Hematopoietic multipotent progenitor cell treated with erythropoietin and hydrocortisone succinate and interleukin-3 and kit ligand, for 4 days (in vitro differentiated cells): ENCODE data around the gene KMT2D.
"Not testable (repeated sequence)": the region's sequence is repeated elsewhere in the genome, so short reads cannot be mapped to it uniquely, and the experiment has no call there.

Source experiments
- DNase-seq: peaks from one replicate; pipeline ENCODE4 v3.0.0-alpha.2; 2015

KMT2D gene

GRCh38 chr12:49086116-49086515, 25.5 kb upstream of the KMT2D start:
- DNase-seq = no peak

GRCh38 chr12:49084438-49084837, 23.8 kb upstream of the KMT2D start:
- DNase-seq = no peak

- DNase-seq = no peak
These were observed 19.2 kb upstream of the KMT2D start for GRCh38 chr12:49079793-49080192.

GRCh38 chr12:49070971-49071370, 10.4 kb upstream of the KMT2D start:
- no peak for DNase-seq

GRCh38 chr12:49069507-49070346, 9.1 kb upstream of the KMT2D start, which contains the start of gene RHEBL1:
Gene RHEBL1, minus strand, starts transcription at chr12:49069979. Its CDS starts 194 bp downstream, at chr12:49069785.
- peak; percentile 99 for DNase-seq

GRCh38 chr12:49068879-49069506, 8.4 kb upstream of the KMT2D start:
- DNase-seq = no peak

- no peak for DNase-seq
These were observed 5.5 kb upstream of the KMT2D start for GRCh38 chr12:49066120-49066519.

- no peak for DNase-seq
These were observed 4.2 kb upstream of the KMT2D start for GRCh38 chr12:49064767-49065152.

- DNase-seq = not testable (repeated sequence)
These were observed 1.3 kb upstream of the KMT2D start for GRCh38 chr12:49061916-49062315.

- DNase-seq = no peak
These were observed 610 bp upstream of the KMT2D start for GRCh38 chr12:49061157-49061650.

- DNase-seq = peak; percentile 41
These were observed 1.1 kb downstream of the KMT2D start for GRCh38 chr12:49059299-49060171.

- DNase-seq = no peak
These were observed 1.6 kb downstream of the KMT2D start for GRCh38 chr12:49059045-49059298.

GRCh38 chr12:49058366-49059044, 2.1 kb downstream of the KMT2D start:
- no peak for DNase-seq

GRCh38 chr12:49057888-49058287, 2.7 kb downstream of the KMT2D start:
- peak; percentile 48 for DNase-seq

- DNase-seq = peak; percentile 95
These were observed 4.4 kb downstream of the KMT2D start for GRCh38 chr12:49055978-49056754.

- no peak for DNase-seq
These were observed 5.5 kb downstream of the KMT2D start for GRCh38 chr12:49055092-49055491.

GRCh38 chr12:49054524-49054923, 6.1 kb downstream of the KMT2D start:
- no peak for DNase-seq

- DNase-seq = no peak
These were observed 6.5 kb downstream of the KMT2D start for GRCh38 chr12:49054096-49054495.

- no peak for DNase-seq
These were observed 8.0 kb downstream of the KMT2D start for GRCh38 chr12:49052451-49053208.

GRCh38 chr12:49051777-49052438, 8.7 kb downstream of the KMT2D start:
- DNase-seq = no peak

- no peak for DNase-seq
These were observed 9.2 kb downstream of the KMT2D start for GRCh38 chr12:49051373-49051764.
